ENCODE measurements around the gene LMBRD1. TPM values are rescaled to one million over a fixed set of nuclear protein-coding genes. Genes with fewer than 3 reads are reported as not detected.

The LMBRD1 gene
- total and polyA plus RNA-seq, 8 donors, result 9.8 to 83.0 (median 28.1) TPM

GRCh38 chr6:69699655-69700054 is 97.2 kb downstream of the LMBRD1 start:
- TF ChIP-seq POLR2A (IDR thresholded peaks at IDR 0.05), result no peak
- TF ChIP-seq POLR2AphosphoS5 (IDR thresholded peaks at IDR 0.05), result no peak
- TF ChIP-seq CTCF (IDR thresholded peaks at IDR 0.05), result no peak
- no peak for TF ChIP-seq EP300 (IDR thresholded peaks at IDR 0.05)
- H3K4me1 ChIP-seq, result no peaks in the 10 kb centered on the region
- H3K4me3 ChIP-seq, result no peak overlapping the region
- H3K27me3 ChIP-seq, result no peaks in the 10 kb centered on the region
- H3K27ac ChIP-seq, result no peak overlapping the region
- H3K36me3 ChIP-seq, result peaks cover 0 to 63% (median 36%) of the 10 kb centered on the region in 4 donors
- intact Hi-C loops (cut with DNase I; ENCODE audit: low total_unique reads), result no loop called here
- DNase-seq, result no peak
- H3K9me3 ChIP-seq, result no peaks in the 10 kb centered on the region

GRCh38 chr6:69696273-69696672 is 100.5 kb downstream of the LMBRD1 start:
- Histone ChIP-seq H3K36me3 (peaks cover 0 to 63% (median 32%) of the 10 kb centered on the region in 4 donors), H3K4me3 (no peak overlapping the region), H3K4me1 (no peaks in the 10 kb centered on the region), H3K27me3 (no peaks in the 10 kb centered on the region), H3K27ac (no peak overlapping the region), H3K9me3 (no peaks in the 10 kb centered on the region)
- TF ChIP-seq CTCF (IDR thresholded peaks at IDR 0.05), result no peak
- TF ChIP-seq EP300 (IDR thresholded peaks at IDR 0.05), result no peak
- no peak for TF ChIP-seq POLR2AphosphoS5 (IDR thresholded peaks at IDR 0.05)
- TF ChIP-seq POLR2A (IDR thresholded peaks at IDR 0.05), result no peak
- DNase-seq, result no peak
- intact Hi-C loops (cut with DNase I; ENCODE audit: low total_unique reads), result no loop called here
- 64 to 77% (median 77%) methylated on average over 2 of the region's 2 CpGs for WGBS, 5 donors

- intact Hi-C loops (cut with DNase I; ENCODE audit: low total_unique reads), result no loop called here
- H3K4me3 ChIP-seq, result no peak overlapping the region
- no peak for TF ChIP-seq POLR2A (IDR thresholded peaks at IDR 0.05)
- no peaks in the 10 kb centered on the region for H3K4me1 ChIP-seq
- H3K36me3 ChIP-seq, result peaks cover 0 to 40% (median 21%) of the 10 kb centered on the region in 4 donors
- DNase-seq, result no peak
- no peak overlapping the region for H3K27ac ChIP-seq
- H3K9me3 ChIP-seq, result no peaks in the 10 kb centered on the region
- H3K27me3 ChIP-seq, result no peaks in the 10 kb centered on the region
Observed at GRCh38 chr6:69693762-69694161, 103.0 kb downstream of the LMBRD1 start.

- DNase-seq, result no peak
- Histone ChIP-seq H3K4me1 (no peaks in the 10 kb centered on the region), H3K27me3 (no peaks in the 10 kb centered on the region), H3K27ac (no peak overlapping the region), H3K4me3 (no peak overlapping the region), H3K9me3 (no peaks in the 10 kb centered on the region), H3K36me3 (peaks cover 0 to 14% (median 0%) of the 10 kb centered on the region in 4 donors)
- WGBS, 5 donors, result 86 to 100% (median 94%) methylated on average over 1 of the region's 1 CpG
- TF ChIP-seq CTCF (IDR thresholded peaks at IDR 0.05) (no peak), EP300 (IDR thresholded peaks at IDR 0.05) (no peak), POLR2AphosphoS5 (IDR thresholded peaks at IDR 0.05) (no peak), POLR2A (IDR thresholded peaks at IDR 0.05) (no peak)
- intact Hi-C loops (cut with DNase I; ENCODE audit: low total_unique reads), result no loop called here
Observed at GRCh38 chr6:69690986-69691385, 105.8 kb downstream of the LMBRD1 start.

GRCh38 chr6:69680302-69680701 is 116.5 kb downstream of the LMBRD1 start:
- Histone ChIP-seq H3K9me3 (no peaks in the 10 kb centered on the region), H3K27ac (no peak overlapping the region), H3K27me3 (no peaks in the 10 kb centered on the region), H3K4me1 (no peaks in the 10 kb centered on the region), H3K36me3 (peaks cover 8 to 29% (median 19%) of the 10 kb centered on the region in 4 donors), H3K4me3 (no peak overlapping the region)
- WGBS, 5 donors, result 93 to 99% (median 98%) methylated on average over 1 of the region's 1 CpG
- no peak for TF ChIP-seq POLR2A (IDR thresholded peaks at IDR 0.05)
- TF ChIP-seq EP300 (IDR thresholded peaks at IDR 0.05), result no peak
- TF ChIP-seq POLR2AphosphoS5 (IDR thresholded peaks at IDR 0.05), result no peak
- TF ChIP-seq CTCF (IDR thresholded peaks at IDR 0.05), result no peak
- intact Hi-C loops (cut with DNase I; ENCODE audit: low total_unique reads), result no loop called here
- no peak for DNase-seq
